ENCODE measurements around the gene S100A5. TPM values are rescaled to one million over a fixed set of nuclear protein-coding genes. Genes with fewer than 3 reads are reported as not detected.

Gene S100A5
- total RNA-seq, 1 experiment from 2014 or later: not detected

- no CpG with 5 or more reads among the region's 3 CpGs for WGBS (ENCODE audit: extremely low coverage, insufficient read length, low lambda C conversion rate)
Measured at GRCh38 chr1:153578936-153579335, 38.2 kb upstream of the S100A5 start.

More at GRCh38 chr1:153578936-153579335, 38.2 kb upstream of the S100A5 start:
- no peak overlapping the region for H3K18ac ChIP-seq (ENCODE audit: insufficient read length, low read depth, low read length)
- H3K4me2 ChIP-seq (ENCODE audit: insufficient read depth, insufficient read length, low read length): no peak overlapping the region
- no peak overlapping the region for H3K27ac Mint-ChIP-seq
- no peak overlapping the region for H3K14ac ChIP-seq (ENCODE audit: insufficient read depth, low read length)
- H3K4ac ChIP-seq (ENCODE audit: low read depth, low read length): no peak overlapping the region
- no peaks in the 10 kb centered on the region for H3K27me3 ChIP-seq (ENCODE audit: insufficient read depth, low read length)
- H4K20me1 ChIP-seq (ENCODE audit: control insufficient read depth, insufficient read depth, insufficient read length): no peaks in the 10 kb centered on the region
- no peak overlapping the region for H3T11ph ChIP-seq (ENCODE audit: low read length)
- TF ChIP-seq CTCF (conservative IDR thresholded peaks at IDR 0.05): no peak
- DNase-seq: no peak
- H3K79me1 ChIP-seq (ENCODE audit: insufficient read depth, low read depth, low read length, poor library complexity, severe bottlenecking): no peaks in the 10 kb centered on the region
- peaks cover 18 to 25% of the 10 kb centered on the region in 2 experiments for H3K4me1 Mint-ChIP-seq
- H4K5ac ChIP-seq (ENCODE audit: insufficient read length, low read depth, low read length): no peak overlapping the region
- H3K56ac ChIP-seq (ENCODE audit: insufficient read length, low read depth, low read length): no peak overlapping the region
- no peaks in the 10 kb centered on the region for H3K23me2 ChIP-seq (ENCODE audit: insufficient read length, low read depth, low read length, poor library complexity, severe bottlenecking)
- H3K23ac ChIP-seq (ENCODE audit: insufficient read length, low read depth, low read length): no peak overlapping the region
- no peak overlapping the region for H3K27ac ChIP-seq (ENCODE audit: insufficient read length, low read depth, low read length)
- H2BK120ac ChIP-seq (ENCODE audit: low read depth, low read length, poor library complexity, severe bottlenecking): no peak overlapping the region
- H2BK5ac ChIP-seq (ENCODE audit: insufficient read length, low read length): no peak overlapping the region
- no peak overlapping the region for H2AFZ ChIP-seq (ENCODE audit: low read length)
- H2AK5ac ChIP-seq (ENCODE audit: insufficient read length, low read length): no peak overlapping the region
- H4K91ac ChIP-seq (ENCODE audit: insufficient read length, low read depth, low read length): no peak overlapping the region
- H3K27me3 Mint-ChIP-seq (ENCODE audit: low read depth): no peaks in the 10 kb centered on the region
- H2BK20ac ChIP-seq (ENCODE audit: low read depth, low read length, poor library complexity, severe bottlenecking): no peak overlapping the region
- H3K36me3 Mint-ChIP-seq (ENCODE audit: insufficient read depth in 1 of 3, low read depth in 3 of 3): peaks cover 0 to 6% (median 0%) of the 10 kb centered on the region in 3 experiments; a peak in 2 of 7 replicates
- H2BK12ac ChIP-seq (ENCODE audit: insufficient read length, low read depth, low read length): no peak overlapping the region
- no peak overlapping the region for H2BK15ac ChIP-seq (ENCODE audit: low read depth, low read length)
- H3K9me3 Mint-ChIP-seq: peaks cover 10 to 11% of the 10 kb centered on the region in 2 experiments; a peak in 4 of 5 replicates
- H4K8ac ChIP-seq (replicated peaks; ENCODE audit: insufficient read length, low read depth, low read length): no peak overlapping the region
- H3K4me3 Mint-ChIP-seq: no peak overlapping the region
- H3K79me2 ChIP-seq (ENCODE audit: insufficient read depth, low read length): no peaks in the 10 kb centered on the region
- H3K9me3 ChIP-seq (ENCODE audit: control insufficient read depth, low read depth, low read length): no peaks in the 10 kb centered on the region
- H3K9ac ChIP-seq (ENCODE audit: extremely low read depth, insufficient read length, low read length): no peak overlapping the region
- H3K4me1 ChIP-seq (ENCODE audit: insufficient read depth, low read length): no peaks in the 10 kb centered on the region
